Caco-2 (cell line): ENCODE data around the gene IDNK. TPM values are rescaled to one million over a fixed set of nuclear protein-coding genes. Genes with fewer than 3 reads are reported as not detected.

Experiments
- BruUV-seq: library from RNA; stranded (reverse); fragments of 400-500 nt; replicated peaks from 2 replicates; lab custom pipeline; 2021; lab: Mats Ljungman, UMichigan
- CTCF ChIA-PET: fragments of 300-600 bp; sonication (Branson Sonifier 250); formaldehyde crosslinking; loops from one replicate; lab custom pipeline; 2022; ENCODE audit warnings: antibody characterized with exemption; lab: Charles Lee
- POLR2A ChIA-PET: fragments of 300-600 bp; sonication (Branson Sonifier 250); formaldehyde crosslinking; loops from one replicate; lab custom pipeline; 2022; ENCODE audit warnings: antibody characterized with exemption; lab: Charles Lee
- DNase-seq, 2 experiments: peaks; one replicate each; pipeline versions ENCODE4 v3.0.0 to v3.0.0-alpha.2; 2020 to 2022
- H3K27me3 ChIP-seq: replicated peaks from 2 replicates; pipeline ENCODE4 v1.6.0; 2011; ENCODE audit warnings: low read length; ENCODE audit not compliant: control insufficient read depth, insufficient read depth
- H3K36me3 ChIP-seq: 2 replicates; pipeline ENCODE4 v1.5.1; 2011; ENCODE audit warnings: low read length; ENCODE audit not compliant: control insufficient read depth, insufficient read depth
- H3K4me1 ChIP-seq: fragments of 250-450 bp; sonication (Bioruptor Pico); 2 replicates; pipeline ENCODE4 v1.5.1; 2020; ENCODE audit warnings: mild to moderate bottlenecking
- H3K4me3 ChIP-seq: 2 replicates; pipeline ENCODE4 v1.5.1; 2011; ENCODE audit warnings: low read depth, mild to moderate bottlenecking, control low read depth, low read length
- H3K9me3 ChIP-seq: fragments of 250-450 bp; sonication (Bioruptor Pico); 2 replicates; pipeline ENCODE4 v1.5.1; 2020; ENCODE audit warnings: mild to moderate bottlenecking, moderate library complexity
- H3K27ac Mint-ChIP-seq: one replicate; pipeline ENCODE4 v1.8.0; 2022; ENCODE audit warnings: mixed read lengths; ENCODE audit not compliant: unreplicated experiment
- H3K27me3 Mint-ChIP-seq: one replicate; pipeline ENCODE4 v1.8.0; 2022; ENCODE audit warnings: mixed read lengths; ENCODE audit not compliant: insufficient read depth, unreplicated experiment
- H3K36me3 Mint-ChIP-seq: one replicate; pipeline ENCODE4 v1.8.0; 2022; ENCODE audit warnings: mild to moderate bottlenecking, mixed read lengths; ENCODE audit not compliant: insufficient read depth, unreplicated experiment
- H3K4me1 Mint-ChIP-seq: one replicate; pipeline ENCODE4 v1.8.0; 2022; ENCODE audit warnings: low read depth, mixed read lengths; ENCODE audit not compliant: unreplicated experiment
- H3K4me3 Mint-ChIP-seq: one replicate; pipeline ENCODE4 v1.8.0; 2022; ENCODE audit warnings: mild to moderate bottlenecking, moderate library complexity, mixed read lengths; ENCODE audit not compliant: unreplicated experiment
- H3K9me3 Mint-ChIP-seq: one replicate; pipeline ENCODE4 v1.8.0; 2022; ENCODE audit warnings: mixed read lengths; ENCODE audit not compliant: unreplicated experiment
- CTCF ChIP-seq, 2 experiments: fragments of 200-600 bp in 1 of 2; IDR thresholded peaks; 1 replicate in 1 of 2; 2 replicates in 1 of 2; pipeline versions ENCODE4 v1.5.1 to v1.8.0; 2011 to 2022; ENCODE audit warnings: antibody characterized with exemption in 1 of 2, control low read depth in 1 of 2, inconsistent platforms in 1 of 2, low read depth in 1 of 2, low read length in 1 of 2, mild to moderate bottlenecking in 1 of 2, moderate library complexity in 1 of 2; ENCODE audit not compliant: insufficient read depth in 1 of 2, severe bottlenecking in 1 of 2, unreplicated experiment in 1 of 2
- intact Hi-C: fragments of 100-400 bp; cut with micrococcal nuclease; formaldehyde crosslinking; loops from one replicate; pipeline ENCODE4 v1.10.0; 2022; ENCODE audit not compliant: unreplicated experiment
- total RNA-seq: library from RNA; stranded (reverse); gene quantifications from 2 replicates; pipeline ENCODE4 v1.2.3, GENCODE V29; 2022

The IDNK gene
- total RNA-seq, 1 experiment from 2014 or later = 4.3 TPM

- no peaks in the 10 kb centered on the region for H3K36me3 ChIP-seq
Measured at GRCh38 chr9:83662933-83663332, 40.0 kb downstream of the IDNK start.

GRCh38 chr9:83665580-83666200, 42.7 kb downstream of the IDNK start:
- no peaks in the 10 kb centered on the region for H3K9me3 ChIP-seq
- peaks cover 23% of the 10 kb centered on the region for H3K36me3 Mint-ChIP-seq
- H3K27ac Mint-ChIP-seq = no peak overlapping the region
- H3K4me1 ChIP-seq = no peaks in the 10 kb centered on the region
- H3K36me3 ChIP-seq = no peaks in the 10 kb centered on the region
- intact Hi-C loops = loop anchor here (5.0 kb wide), 1 partner anchor 42 kb away; the partner anchor contains the start of gene UBQLN1
- H3K4me3 Mint-ChIP-seq = no peak overlapping the region
- H3K4me3 ChIP-seq = no peak overlapping the region
- no peak for DNase-seq
- ChIA-PET CTCF (no interaction called here), POLR2A (no interaction called here)
- BruUV-seq = no TSS peak
- no peaks in the 10 kb centered on the region for H3K9me3 Mint-ChIP-seq
- H3K27me3 Mint-ChIP-seq = no peaks in the 10 kb centered on the region
- H3K4me1 Mint-ChIP-seq = no peaks in the 10 kb centered on the region
- TF ChIP-seq CTCF (IDR thresholded peaks at IDR 0.05; ENCODE audit: insufficient read depth in 1 of 2, low read depth in 1 of 2, low read length in 1 of 2, severe bottlenecking in 1 of 2, unreplicated experiment in 1 of 2) = no peak
- H3K27me3 ChIP-seq = no peaks in the 10 kb centered on the region

More at GRCh38 chr9:83662933-83663332, 40.0 kb downstream of the IDNK start:
- Histone ChIP-seq H3K4me1 (no peaks in the 10 kb centered on the region), H3K4me3 (no peak overlapping the region), H3K9me3 (no peaks in the 10 kb centered on the region), H3K27me3 (no peaks in the 10 kb centered on the region)
- H3K9me3 Mint-ChIP-seq = no peaks in the 10 kb centered on the region
- no peaks in the 10 kb centered on the region for H3K4me1 Mint-ChIP-seq
- ChIA-PET POLR2A (no interaction called here), CTCF (no interaction called here)
- intact Hi-C loops = no loop called here
- H3K4me3 Mint-ChIP-seq = no peak overlapping the region
- TF ChIP-seq CTCF (IDR thresholded peaks at IDR 0.05; ENCODE audit: insufficient read depth in 1 of 2, low read depth in 1 of 2, low read length in 1 of 2, severe bottlenecking in 1 of 2, unreplicated experiment in 1 of 2) = no peak
- peaks cover 34% of the 10 kb centered on the region for H3K36me3 Mint-ChIP-seq
- H3K27me3 Mint-ChIP-seq = no peaks in the 10 kb centered on the region
- no peak overlapping the region for H3K27ac Mint-ChIP-seq
- DNase-seq = no peak
- BruUV-seq = no TSS peak

GRCh38 chr9:83669067-83669466, 46.1 kb downstream of the IDNK start:
- BruUV-seq = no TSS peak
- CTCF ChIA-PET = no interaction called here

More at GRCh38 chr9:83669067-83669466, 46.1 kb downstream of the IDNK start:
- POLR2A ChIA-PET = no interaction called here
- H3K36me3 Mint-ChIP-seq = peaks cover 27% of the 10 kb centered on the region
- Histone ChIP-seq H3K36me3 (no peaks in the 10 kb centered on the region; the same call in 1 of the 2 replicates), H3K9me3 (no peaks in the 10 kb centered on the region), H3K4me1 (no peaks in the 10 kb centered on the region), H3K4me3 (no peak overlapping the region), H3K27me3 (no peaks in the 10 kb centered on the region)
- no peaks in the 10 kb centered on the region for H3K9me3 Mint-ChIP-seq
- TF ChIP-seq CTCF (IDR thresholded peaks at IDR 0.05; ENCODE audit: insufficient read depth in 1 of 2, low read depth in 1 of 2, low read length in 1 of 2, severe bottlenecking in 1 of 2, unreplicated experiment in 1 of 2) = no peak
- intact Hi-C loops = loop anchor here (5.0 kb wide), 1 partner anchor 38 kb away; the partner anchor contains the start of gene UBQLN1
- H3K27ac Mint-ChIP-seq = no peak overlapping the region
- DNase-seq = no peak
- H3K4me1 Mint-ChIP-seq = no peaks in the 10 kb centered on the region
- H3K27me3 Mint-ChIP-seq = no peaks in the 10 kb centered on the region
- H3K4me3 Mint-ChIP-seq = no peak overlapping the region
